Measurements from ENCODE around the gene NUCKS1.

Gene NUCKS1, protein sequence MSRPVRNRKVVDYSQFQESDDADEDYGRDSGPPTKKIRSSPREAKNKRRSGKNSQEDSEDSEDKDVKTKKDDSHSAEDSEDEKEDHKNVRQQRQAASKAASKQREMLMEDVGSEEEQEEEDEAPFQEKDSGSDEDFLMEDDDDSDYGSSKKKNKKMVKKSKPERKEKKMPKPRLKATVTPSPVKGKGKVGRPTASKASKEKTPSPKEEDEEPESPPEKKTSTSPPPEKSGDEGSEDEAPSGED

GRCh38 chr1:205750138-205751035 is at the start of gene NUCKS1:
TSS of gene NUCKS1 (minus strand) at chr1:205750182. CDS start at chr1:205749973, 209 bp downstream.
- DNase-seq, result peak; percentile 98

DNA sequence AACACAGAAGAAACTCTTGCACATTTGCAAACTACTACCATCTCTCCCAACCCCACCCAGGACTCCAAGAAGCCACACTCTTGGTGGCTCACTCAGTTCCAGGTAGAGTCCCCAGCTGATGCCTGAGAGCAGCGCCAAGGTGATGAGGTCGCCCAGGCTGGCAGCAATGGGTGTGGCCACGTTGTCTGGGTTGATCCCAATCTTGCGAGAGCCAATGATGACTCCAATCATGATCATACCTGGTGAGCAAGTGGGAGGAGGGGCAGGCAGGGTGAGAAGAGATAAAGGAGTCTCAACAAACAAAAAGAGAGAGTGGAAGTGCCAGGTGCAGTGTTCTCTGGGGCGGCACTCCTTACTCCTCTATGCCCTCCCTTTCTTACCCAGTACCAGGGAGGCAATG is 48.6 kb upstream of the NUCKS1 start:
- DNase-seq, result no peak

GRCh38 chr1:205797168-205797567 is 47.2 kb upstream of the NUCKS1 start:
- DNase-seq, result no peak

DNA sequence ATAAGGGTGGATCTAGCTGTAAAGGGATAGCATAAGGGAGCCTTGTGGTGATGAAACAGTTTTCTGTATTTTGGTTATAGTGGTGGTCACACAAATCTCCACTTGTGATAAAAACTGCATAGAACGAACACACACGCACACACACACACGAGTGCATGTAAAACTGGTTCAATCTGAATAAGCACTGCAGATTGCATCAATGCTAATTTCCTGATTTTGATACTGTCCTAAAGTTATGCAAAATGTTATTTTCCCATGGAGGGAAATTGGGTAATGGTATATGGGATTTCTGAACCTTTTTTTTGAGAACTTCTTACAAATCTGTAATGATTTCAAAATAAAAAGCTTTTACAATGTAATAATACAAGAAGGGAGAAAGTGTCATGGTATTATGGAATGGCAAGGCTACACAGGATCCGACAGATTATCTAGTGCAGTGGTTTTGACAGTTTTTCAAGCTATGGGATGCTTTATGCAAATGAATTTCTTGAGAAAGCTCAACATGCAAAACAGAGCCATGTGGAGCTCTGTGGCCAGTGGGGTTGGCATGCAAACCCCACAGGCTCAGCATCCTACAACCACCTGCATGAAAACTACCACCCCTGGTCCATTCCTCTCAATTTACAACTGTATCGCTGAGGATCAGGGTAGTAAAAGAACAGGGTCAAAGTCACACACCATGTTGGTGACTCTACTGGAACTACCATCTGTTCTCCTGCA is 44.2 kb upstream of the NUCKS1 start:
- DNase-seq, result no peak

DNA sequence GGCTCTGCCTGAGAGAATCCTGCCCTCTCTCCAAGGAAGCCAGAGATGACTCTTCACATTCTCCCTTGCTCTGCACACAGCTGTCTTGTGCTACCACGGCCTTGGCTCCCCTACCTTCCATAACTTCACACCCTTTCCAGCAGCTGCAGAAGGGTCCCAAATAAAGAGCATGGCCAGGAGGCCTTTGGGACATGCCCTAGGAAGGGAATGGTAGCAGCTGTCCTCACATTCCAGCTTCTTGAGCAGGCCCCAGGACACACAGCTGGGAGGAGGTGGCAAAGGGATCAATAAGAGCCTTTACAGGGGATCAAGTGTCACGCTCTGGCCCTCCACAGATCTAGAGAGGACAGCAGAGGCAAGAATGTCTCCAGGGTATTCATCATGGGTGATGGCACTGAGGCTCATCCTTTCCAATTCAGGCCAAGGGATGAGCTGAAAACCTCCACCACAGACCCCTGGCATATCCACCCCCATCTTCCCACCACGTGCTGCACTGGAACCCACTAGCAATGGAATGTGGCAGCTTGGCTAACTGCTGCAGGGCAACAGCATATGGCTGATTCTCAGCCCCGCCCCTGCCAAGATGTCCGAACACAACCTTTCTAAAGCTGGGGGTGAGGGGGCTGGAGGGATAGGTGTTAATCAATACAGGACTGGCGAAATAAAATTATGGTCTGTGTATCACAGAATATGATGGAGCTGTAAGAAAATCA is 43.1 kb upstream of the NUCKS1 start:
- DNase-seq, result no peak

GRCh38 chr1:205792481-205792881 is 42.5 kb upstream of the NUCKS1 start:
- DNase-seq, result no peak

DNA sequence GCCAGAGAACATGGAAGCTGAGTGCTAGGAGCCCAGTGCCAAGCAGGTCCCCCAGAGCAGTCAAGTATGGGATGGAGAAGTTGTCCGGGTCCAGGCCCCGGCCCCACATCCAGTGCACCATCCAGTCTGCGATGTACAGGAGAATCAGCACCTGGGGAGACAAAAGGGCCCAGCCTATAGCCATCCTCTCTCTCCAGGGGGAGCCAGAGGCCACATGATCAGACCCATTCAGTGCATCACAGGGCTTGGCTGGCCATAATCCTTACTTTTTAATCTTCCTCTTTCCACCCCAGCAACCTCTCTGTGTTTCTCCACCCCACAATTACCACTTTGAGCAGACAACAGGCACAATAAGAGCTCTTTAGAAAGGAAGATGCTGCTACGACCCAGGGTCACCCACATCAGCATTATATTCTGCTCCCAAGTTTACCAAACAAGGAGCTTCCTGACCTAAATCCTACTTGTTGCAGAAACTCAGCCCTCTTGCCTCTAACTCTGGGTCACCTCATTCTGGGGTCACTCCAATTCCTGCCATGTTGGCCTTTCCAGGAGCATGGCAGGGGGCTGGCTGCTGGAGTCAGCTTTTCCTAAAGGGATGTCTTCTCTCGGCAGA is 41.7 kb upstream of the NUCKS1 start:
- DNase-seq, result peak; percentile 71

- DNase-seq, result no peak
Measured at GRCh38 chr1:205787287-205787916, 37.4 kb upstream of the NUCKS1 start.

DNA sequence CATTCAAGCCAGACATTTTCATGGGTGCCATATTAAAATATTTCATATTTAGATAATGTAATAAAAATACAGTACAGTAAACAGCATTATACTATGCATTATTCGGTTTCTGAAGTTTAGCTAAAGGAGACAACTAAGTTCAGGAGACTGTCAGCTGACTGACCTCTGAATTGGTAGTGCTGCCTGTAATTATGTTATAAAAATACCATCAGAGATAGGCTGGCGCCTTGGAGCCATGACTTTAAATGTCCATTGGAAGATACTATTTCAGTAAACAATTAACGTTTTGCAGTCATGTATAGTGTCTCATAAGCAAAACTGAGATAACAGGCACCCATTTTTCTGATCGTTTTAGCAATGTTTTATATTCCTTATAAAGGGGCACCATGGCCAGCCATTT is 36.6 kb upstream of the NUCKS1 start:
- DNase-seq, result no peak

DNA sequence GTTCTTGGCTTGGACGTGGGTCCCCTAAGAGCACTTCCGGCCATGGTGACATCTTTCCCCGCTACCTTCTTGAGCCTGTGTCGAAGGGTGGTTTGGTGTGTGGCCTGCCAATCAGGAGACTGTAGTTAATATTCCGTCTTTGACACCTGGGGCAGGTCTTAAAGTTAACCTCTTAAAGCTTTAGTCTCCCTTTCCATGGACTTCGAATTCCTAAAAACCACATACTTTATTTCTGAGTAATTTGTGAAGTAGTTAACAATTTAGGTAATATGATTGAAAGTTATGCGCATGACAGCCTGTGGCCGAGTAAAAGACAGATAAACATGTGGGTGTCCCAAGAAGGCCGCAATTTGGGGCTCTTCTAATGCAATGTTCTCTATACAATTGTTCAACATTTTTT is 35.5 kb upstream of the NUCKS1 start:
- DNase-seq, result no peak

- no peak for DNase-seq
Measured at GRCh38 chr1:205783904-205784303, 33.9 kb upstream of the NUCKS1 start.

DNA sequence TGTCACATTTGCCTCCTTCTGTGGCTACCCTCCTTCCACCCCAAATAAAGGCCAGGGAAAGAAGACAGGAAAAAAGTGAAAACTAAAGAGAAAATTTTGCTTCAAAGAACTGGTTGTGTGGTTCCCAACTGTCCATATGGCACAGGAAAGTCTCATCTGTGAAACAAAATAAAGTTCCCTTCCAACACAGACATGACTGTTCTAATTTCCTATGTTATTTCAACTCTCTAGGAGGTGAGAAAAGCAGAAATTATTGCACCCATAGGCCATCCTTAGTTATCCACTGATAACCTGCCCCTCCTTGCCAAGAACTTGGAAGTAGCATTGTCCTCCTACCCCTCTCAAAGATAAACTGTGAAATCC is 33.4 kb upstream of the NUCKS1 start:
- DNase-seq, result no peak

DNA sequence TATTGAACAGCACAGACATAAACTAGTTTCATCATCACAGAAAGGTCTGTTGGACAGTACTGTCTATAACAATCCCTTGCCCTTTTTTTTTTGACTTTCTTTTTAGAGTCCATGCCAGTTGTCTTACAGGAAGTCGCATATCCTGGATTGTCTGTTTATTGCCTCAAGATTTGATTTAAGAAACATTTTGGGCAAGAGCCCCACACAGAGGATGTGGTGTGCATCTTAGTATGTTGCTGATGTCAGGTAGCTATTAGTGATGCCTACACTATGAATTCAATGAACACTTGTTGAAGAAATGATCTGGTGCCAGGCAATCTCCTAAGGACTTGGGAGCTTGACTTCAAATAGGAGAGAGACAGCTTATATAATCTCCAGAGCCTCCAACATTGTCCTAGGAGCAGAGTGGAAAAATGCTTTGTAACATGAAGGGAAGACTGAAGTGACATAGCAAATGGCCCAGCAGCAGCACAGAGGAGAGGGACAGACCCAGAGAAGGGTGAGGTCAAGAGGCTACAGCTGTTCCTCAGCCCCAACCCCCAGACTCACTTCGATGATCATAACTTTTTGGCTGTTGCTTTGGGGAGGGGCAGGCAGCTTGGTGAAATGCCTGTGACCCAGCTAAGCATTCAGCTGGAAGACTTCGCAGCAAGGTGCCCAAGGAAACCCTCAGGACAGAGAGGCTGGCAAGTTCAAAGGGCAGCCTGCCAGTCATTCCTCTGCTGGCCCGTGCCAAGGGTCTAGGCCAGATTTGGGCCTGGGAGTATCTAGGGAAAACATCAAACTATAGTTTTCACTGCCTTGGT is 32.8 kb upstream of the NUCKS1 start:
- DNase-seq, result no peak

GRCh38 chr1:205780335-205780734 is 30.4 kb upstream of the NUCKS1 start:
- no peak for DNase-seq

DNA sequence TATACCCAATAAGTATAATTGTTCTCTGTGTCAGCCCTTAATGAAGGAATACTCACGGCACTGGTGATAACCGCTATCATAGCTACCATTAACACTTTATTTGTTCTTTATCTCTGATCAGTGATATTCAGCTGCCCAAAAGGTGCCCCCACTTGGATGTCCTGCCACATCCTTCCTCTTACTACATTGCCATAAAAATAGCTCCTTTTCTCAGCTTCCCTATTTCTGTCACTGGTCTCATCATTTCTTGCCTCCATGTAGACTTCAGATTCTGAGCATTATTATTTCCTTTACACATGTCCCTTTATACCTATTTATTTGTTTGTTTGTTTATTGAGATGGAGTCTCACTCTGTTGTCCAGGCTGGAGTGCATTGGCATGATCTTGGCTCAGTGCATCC is 28.0 kb upstream of the NUCKS1 start:
- DNase-seq, result no peak

GRCh38 chr1:205775717-205776056 is 25.7 kb upstream of the NUCKS1 start:
- no peak for DNase-seq

DNA sequence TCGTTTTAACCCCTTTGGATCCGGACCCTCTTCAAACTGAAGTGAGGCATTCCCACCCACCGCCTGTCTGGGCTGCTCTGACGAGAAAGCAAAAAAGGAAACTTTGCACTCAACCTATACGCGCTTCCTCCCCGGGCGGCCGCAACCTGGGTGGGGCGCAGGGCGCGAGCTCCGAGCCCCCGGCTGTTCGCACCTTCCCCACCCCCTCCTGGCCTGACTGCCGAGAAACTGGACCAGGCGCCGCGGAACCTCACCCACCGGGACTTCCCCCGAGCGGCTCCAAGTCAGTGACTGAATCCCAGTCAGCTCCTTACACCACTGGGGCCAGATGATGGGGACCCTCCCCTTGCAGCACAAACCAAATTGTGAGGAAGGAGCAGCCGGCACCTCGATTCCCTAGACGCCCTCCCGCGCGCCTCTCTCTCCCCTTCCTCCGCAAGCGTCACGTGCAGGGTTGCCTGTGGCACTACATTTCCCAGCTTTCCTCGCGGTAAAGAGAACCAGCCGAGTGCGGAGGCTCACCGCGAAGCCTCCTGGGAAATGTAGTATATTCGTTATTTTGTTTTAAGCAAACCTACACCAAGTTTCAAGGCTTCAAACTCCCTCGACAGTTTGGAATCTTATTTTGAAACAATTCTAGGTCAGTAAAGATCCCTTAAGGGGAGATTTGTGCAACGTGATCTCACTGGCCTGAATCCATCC is 25.2 kb upstream of the NUCKS1 start, which contains the start of gene RAB29:
Gene RAB29, minus strand, starts transcription at position 468 of the 702 bp plus-strand sequence. CDS start 526 bp downstream, outside the sequence.
- peak; percentile 70 for DNase-seq

- no peak for DNase-seq
Measured at GRCh38 chr1:205774198-205775014, 24.4 kb upstream of the NUCKS1 start.

DNA sequence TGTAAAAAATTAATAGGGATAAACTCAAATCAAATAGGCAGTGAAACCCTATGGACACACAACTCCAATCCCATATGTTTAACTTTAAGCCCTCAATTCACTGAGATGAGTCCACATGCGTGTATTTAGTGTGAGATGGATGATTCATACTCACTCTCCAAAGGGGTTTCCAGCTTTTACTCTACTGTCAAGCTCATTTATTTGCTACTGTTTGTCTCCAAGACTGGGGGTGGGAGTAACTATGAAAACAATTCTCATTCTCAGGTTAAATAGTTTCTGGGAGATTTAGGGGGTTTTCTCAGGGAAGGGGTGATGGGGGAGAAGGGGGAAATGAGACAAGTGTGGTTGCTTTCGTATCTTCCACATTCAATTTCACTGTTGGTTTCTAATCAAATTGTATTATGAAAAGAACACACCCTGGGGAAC is 22.6 kb upstream of the NUCKS1 start:
- no peak for DNase-seq

GRCh38 chr1:205770618-205771017 is 20.6 kb upstream of the NUCKS1 start:
- no peak for DNase-seq

All from NCI-H2107 (cell line).